KBM-7 (cell line): Measurements from ENCODE around the gene PKMYT1.

Experiments
- DNase-seq: peaks from one replicate; pipeline ENCODE4 v3.0.0-alpha.2; 2015
- in situ Hi-C: fragments of 300-500 bp; cut with MboI; formaldehyde crosslinking; loops from 2 replicates; pipeline ENCODE4 v1.14.3; 2020; ENCODE audit warnings: low sequenced_read_pairs, low pct_unique_long_range_greater_than_20kb, mixed read lengths

Gene PKMYT1

DNA sequence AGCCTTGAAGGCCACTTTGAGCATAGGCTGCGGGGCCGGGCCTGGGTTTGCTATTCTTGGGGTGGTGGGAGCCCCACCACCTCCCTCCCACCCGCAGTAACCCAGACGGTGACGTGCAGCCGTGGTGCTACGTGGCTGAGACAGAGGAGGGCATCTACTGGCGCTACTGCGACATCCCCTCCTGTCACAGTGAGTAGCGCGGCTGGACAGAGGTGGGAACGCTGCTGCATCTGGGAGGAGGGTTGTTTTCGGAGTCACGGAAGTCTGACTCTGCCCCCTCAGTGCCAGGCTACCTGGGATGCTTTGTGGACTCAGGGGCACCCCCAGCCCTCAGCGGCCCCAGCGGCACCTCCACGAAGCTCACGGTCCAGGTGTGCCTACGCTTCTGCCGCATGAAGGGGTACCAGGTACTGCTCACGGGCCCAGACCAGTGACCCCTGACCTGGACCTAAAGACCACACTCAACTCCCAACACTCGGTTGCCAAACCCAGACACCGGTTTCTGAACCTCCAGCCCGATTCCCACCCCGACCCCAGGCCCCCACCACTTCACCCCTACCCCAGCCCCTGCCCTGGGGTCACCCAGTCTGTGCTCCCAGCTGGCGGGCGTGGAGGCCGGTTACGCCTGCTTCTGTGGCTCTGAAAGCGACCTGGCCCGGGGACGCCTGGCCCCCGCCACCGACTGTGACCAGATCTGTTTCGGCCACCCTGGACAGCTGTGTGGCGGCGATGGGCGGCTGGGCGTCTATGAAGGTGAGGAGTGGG lies 14.0 kb downstream of the PKMYT1 start:
- in situ Hi-C loops, result no loop called here
- no peak for DNase-seq

DNA sequence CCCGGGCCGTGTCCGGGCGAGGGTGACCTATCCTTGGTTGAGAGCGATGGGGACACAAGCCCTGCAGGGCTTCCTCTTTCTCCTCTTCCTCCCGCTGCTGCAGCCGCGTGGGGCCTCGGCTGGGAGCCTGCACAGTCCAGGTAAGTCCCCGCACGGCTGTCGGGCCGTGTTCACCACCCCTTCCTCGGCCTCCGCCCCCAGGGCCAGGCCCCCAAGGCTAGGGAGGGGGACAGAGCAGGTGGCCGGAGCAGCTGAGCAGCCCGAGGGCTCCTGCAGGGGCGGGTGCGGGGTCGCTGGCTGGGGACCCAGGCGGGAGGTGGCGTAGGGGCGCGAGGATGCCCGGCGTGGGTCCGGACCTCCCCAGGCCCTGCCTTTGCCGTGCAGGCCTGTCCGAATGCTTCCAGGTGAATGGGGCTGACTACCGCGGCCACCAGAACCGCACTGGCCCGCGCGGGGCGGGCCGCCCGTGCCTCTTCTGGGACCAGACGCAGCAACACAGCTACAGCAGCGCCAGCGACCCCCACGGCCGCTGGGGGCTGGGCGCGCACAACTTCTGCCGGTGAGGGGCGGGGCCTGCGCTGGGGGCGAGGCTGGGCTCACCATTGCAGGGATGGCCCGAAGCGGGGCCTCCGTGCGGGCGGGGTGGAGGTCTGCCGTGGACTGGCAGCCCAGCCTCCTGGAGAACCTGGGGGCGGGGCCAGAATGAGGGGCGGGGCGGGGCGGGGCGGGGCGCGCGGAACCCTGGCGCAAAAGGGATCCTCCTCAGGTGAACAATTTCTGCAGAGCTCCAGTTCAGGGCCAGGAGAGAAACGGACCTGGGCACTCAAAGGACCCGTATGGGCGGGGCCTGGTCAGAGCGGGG lies 15.5 kb downstream of the PKMYT1 start:
- in situ Hi-C loops, result no loop called here
- peak; percentile 85 for DNase-seq

DNA sequence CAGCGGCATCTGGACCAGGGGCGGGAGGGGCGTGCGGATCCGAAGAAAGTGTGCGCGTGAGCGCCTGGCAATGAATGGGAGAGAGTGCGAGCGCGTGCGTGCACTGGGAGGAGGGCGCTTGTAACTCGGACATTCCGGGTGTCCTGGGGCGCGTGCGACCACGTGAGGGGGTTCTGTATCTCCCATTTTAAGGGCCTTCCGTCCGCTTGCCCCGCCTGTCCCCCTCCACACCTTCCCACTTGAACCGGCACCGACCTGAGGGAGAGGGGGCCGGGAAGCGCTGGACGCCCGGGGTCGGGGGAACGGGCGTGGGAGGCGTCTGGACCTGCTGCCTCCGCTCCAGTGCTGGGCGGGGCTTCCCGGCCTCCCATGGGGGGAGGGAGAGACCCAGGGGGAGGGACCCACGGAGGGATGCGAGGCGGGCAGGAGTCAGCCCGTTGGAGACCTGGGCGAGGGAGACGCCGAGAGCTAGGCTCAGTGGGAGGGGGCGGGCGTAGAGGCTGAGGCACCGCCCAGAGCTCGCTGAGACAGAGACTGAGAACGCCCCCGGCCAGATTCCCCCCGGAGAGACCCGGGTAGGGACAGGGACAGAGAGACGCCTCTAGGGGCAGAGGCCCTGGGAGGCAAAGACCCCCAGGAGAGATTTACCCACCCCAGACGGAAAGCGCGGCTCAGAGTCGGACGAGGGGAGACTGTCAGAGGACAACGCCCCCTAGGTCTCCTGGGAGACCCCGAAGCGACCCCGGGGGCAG lies 16.3 kb downstream of the PKMYT1 start, which contains the start of gene KREMEN2:
KREMEN2 (plus strand) TSS at position 553 of the 752 bp plus-strand sequence. CDS start 246 bp downstream, outside the sequence.
- DNase-seq, result peak; percentile 86
- in situ Hi-C loops, result no loop called here

DNA sequence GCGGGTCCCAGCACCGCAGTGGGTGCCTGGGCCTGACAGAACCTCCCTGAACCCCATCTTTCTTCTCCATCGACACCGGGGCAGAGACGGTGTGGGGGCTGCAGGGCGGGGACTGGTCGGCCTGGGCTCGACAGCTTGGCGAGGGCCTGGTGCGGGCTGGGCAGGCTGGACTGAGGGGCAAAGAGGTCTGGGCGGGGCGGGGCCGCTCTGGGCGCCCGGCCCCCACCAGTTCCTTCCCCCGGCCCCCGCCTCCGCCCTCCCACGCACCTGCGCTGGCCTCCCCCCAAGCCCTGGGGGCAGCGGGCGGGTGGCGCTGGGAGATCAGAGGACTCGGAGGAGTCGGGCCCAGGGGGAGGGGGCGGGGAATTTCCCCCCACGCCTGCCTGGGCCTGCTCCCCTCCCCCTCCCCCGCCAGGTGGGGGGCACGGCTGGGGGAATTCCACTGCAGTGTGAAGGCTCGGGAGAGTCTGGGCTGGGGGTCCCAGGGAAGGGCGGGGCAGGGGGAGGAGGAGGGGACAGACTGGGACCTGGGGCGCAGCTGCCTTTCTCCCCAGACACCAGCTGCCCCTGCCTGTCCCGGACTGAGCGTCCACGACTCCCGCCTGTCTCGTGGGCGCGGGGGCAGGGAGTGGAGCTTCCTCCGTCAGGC lies 17.0 kb downstream of the PKMYT1 start:
- in situ Hi-C loops, result no loop called here
- no peak for DNase-seq

DNA sequence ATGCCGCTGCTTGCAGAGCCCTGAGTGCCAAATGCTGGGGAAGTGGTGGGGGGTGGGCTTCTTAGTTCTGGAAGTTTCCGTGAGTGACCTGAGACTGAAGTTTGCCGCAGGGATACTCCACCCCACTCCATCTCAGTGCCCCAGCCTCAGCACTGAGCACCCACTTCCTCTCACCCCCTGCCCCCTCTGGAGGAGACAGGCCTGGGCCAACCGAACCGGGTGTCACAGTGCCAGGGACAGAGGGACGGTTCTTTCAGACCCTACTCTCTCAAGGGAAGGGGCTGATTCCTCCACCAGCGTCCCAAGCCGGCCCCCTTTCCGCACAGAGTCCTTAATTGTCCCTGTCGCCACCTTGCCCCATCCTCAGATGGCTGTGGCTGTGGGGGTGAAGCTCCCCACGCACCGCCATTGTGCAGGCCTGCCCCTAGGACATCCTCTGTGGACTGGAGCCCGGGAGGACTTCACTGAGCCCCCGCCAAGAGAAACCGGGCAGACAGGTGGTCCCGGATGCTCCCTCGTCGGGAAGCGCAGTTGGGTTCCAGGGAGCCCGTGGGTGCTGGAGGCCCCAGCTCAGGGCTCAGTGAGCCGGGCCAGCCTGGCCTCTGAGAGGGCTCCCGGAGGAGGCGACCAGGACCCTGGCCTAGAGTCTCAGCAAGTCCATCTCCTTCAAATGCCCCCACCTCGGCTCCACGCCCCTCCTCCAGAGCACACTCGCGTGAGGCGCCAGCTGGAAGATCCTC lies 17.7 kb downstream of the PKMYT1 start:
- in situ Hi-C loops, result no loop called here
- no peak for DNase-seq

DNA sequence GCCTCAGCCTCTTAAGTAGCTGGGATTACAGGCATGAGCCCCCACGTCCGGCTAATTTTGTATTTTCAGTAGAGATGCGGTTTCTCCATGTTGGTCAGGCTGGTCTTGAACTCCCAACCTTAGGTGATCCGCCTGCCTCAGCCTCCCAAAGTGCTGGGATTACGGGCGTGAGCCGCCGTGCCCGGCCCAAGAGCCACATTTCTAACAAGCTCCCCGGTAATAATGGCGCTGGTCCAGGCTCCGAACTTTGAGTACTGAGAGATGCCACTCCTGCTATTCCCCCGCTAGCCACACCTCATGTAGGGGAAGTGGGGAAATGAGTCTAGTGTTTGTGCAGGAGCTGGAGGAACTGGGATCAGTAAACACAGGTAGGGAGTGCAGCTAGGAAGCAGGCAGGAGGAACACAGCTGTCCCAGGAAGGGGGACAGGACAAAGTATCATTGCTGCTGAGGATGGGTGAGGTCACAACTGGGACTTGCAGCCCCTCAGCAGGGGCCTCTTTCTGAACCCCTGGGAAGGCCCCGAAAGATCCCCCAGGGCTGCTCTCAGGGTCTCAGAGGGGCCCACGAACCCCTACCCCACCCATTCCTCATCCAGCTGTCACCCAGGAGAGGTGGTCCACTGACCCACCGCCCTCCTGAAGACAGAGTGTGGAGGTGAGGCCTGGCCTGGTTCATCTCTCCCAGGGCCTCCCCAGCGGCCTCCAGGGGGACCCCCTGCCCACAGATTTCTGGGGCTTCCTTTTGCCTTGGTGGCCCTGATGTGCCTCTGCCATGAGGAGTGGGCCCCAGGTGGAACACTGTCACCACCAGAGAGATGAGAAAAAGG lies 19.8 kb downstream of the PKMYT1 start:
- in situ Hi-C loops, result no loop called here
- DNase-seq, result no peak

DNA sequence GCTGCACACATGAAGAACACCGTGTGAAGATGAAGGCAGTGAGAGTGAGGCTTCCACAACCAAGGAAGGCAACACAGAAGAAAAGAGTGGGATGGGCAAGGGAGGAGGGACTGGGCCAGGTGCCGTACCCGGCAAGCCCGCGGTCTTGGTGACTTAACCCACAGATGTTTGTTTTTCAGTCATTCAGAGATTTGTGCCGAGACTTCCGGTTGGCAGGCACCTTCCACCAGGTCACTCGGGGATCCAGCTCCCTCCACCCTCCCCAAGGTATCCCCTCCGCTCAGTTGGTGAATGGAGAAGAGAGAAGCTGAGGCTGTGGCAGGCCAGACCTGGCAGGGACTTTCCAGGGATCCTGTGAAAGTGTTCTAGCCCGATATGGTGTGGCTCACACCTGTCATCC lies 21.0 kb downstream of the PKMYT1 start:
- no peak for DNase-seq
- in situ Hi-C loops, result no loop called here

DNA sequence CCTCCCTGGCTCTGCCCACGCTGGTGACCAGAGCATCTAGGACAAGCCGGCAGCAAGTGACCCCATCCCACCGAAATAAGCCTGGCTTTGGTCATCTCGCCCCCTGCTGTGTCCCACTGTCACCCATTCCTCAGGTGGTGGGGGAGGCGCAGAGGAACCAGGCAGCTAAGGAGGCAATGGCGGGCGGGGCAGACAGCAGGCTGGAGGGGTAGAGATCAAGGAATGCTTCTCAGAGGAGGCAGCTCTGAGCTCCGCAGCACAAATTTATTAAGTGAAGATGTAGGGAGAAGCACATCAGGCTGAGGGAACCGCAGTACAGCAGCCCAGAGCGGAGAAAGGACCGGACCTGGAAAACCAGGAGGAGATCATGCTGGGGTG lies 23.7 kb downstream of the PKMYT1 start:
- DNase-seq, result no peak
- in situ Hi-C loops, result no loop called here

DNA sequence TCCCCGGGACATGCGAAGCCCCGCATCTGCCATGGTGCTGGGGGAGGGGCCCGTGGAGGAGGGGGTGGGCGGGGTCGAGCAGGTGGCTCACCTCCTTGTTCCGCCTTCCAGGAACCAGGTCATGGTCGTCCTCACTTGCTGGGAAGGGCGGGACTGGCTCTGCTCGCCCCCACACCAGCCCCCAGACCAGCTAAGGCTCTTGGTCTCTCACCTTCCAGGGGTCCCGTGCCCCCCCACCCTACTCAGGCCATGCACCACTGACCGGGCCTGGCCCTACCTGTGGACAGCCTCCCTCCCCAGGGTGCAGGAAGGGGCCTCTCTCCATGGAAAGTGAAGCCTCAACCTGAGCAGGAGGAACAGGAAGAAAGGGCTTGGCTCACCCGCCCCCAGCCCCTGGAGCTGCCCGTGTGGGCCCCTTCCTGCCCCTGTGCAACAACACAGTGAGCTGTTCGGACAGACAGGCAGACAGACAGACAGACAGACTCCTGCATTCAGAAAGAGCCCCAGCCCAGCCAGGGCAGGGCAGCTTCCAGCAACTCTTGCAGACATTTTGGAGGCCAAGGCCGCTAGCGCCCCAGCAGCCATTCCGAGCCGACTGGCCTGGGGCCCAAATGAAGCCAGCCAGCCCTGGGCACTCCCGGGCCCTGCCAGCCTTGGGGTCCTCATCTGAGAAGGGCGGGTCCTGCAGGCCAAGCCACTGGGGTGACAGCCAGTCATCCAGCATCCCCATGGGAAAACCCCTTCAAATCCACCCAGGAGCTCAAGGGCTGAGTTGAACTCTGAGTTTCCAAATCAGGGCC lies 24.3 kb downstream of the PKMYT1 start:
- in situ Hi-C loops, result no loop called here
- peak; percentile 60 for DNase-seq

DNA sequence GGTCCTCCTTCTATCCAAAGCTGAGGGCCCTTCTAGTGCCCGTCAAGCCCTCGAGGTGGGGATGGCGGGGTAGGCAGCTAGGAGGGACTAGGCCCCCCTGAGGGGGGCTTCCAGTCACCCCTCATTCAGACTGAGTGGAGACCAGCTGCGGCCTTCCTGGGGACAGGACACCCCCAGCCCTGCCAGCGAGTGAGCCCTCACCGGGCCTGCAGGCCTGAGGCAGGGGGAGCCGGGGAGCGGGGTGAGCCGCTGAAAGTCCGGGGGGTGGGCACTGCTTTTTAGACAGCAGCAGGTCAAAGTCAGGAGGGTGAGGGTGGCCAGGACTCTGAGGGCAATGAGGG lies 24.8 kb downstream of the PKMYT1 start:
- no peak for DNase-seq

DNA sequence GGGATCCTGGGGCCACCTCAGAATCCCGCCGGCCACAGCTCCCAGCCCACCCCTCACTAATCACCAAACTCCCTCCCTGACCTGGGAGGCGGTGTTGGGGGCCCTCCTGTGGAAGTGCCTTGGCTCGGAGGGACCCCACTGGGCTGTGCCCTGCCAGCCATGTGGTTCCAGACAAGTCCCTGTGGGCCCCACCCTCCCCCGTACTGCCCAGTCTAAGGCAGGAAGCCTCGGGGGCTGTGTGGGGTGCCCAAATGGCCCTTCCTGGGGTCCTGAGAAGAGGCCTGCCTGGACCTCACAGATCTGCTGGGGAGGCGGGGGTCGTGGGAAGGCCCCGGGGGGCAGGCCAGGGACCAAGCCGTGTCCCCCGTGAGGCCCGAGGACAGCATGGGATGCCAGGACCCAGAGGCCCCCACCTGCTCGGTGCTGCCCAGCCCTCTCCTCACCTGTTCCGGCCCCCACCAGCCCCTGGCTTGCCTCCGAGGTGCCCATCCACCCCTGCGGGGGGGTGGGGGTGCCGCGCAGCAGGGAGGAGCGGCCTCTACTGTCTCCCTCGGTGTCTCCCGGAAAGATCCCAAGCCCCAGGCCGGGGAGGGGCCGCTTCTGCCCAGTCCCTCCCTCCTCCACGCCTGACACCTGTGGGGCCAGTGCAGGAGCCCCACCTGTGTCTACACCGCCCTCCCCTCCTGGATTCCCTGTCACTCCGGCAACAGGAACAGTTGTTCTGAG lies 25.4 kb downstream of the PKMYT1 start:
- in situ Hi-C loops, result no loop called here
- no peak for DNase-seq

More for the DNA sequence above, 24.8 kb downstream of the PKMYT1 start:
- in situ Hi-C loops, result no loop called here

DNA sequence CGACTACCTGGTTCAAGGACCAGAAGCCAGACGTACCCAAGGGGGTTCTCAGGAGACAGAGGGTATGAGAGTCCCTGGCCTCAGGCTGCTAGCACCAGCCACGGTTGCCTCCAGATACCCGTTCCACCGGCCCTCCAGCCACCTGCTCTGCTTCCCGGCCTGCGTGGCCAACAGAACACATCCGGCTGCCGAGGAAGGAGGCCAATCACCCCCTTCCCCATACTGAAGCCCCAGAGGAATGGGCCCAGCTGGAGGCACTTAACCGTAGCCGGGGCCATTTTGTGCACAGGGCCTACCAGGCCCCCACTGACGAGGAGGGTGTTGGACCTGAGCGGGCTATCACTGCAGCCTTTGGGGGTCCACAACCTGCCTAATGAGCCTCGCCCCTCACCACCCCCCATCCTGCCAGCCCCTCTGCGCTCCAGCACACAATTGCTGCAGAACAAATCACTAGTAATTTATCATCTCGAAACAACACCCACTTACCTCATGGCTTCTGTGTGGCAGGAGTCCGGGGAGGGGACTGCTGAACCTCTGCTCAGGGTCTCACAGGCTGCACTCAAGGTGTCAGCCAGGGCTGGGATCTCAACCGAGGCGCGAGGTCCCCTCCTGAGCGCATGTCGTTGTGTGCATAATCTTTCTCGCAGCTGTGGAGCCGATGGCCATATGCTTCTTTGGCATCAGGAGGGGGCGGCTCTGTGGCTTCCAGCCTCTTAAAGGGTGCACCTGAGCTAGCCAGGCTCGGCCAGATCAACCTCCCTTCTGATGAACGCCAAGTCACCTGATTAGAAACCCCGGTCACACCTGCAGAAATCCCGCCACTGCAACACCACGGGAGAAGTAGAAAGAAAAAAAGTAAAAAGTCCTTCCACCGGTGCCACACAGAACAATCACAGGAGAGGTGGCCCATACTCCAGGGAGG lies 26.3 kb downstream of the PKMYT1 start:
- in situ Hi-C loops, result no loop called here
- DNase-seq, result no peak

DNA sequence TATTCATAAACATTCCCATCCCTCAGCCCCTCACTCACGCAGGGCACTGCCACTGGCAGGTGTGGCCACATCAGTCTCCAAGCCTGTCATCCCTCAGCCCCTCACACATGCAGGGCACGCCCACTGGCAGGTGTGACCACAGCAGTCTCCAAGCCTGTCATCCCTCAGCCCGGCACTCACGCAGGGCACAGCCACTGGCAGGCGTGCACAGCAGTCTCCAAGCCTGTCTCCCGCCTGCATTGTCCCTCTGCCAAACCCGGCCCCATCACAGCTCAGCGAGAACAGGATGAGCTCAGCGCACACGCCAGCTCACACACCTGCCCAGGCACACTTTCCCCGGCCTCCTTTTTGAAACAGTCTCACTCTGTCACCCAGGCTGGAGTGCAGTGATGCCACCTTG lies 27.6 kb downstream of the PKMYT1 start:
- no peak for DNase-seq
- in situ Hi-C loops, result no loop called here

DNA sequence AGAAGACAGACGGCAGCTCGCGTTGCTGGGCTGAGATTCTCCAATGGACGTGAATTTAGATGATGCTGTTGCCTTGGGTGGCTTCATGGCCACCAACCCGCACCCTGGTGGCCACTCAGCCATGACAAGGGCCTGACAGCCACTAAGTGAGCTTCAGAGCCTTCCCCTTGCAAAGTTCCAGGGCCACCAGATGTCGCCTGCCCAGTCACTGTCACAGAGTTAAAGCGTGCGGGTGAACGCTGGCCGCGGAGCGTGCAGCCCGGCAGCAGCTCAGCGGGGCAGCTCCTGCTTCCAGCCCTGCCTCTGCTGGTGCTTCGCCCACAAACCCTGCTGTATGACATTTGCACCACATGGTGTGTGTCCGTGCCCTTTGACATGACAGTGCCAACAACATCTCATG lies 29.5 kb downstream of the PKMYT1 start:
- in situ Hi-C loops, result no loop called here
- no peak for DNase-seq

DNA sequence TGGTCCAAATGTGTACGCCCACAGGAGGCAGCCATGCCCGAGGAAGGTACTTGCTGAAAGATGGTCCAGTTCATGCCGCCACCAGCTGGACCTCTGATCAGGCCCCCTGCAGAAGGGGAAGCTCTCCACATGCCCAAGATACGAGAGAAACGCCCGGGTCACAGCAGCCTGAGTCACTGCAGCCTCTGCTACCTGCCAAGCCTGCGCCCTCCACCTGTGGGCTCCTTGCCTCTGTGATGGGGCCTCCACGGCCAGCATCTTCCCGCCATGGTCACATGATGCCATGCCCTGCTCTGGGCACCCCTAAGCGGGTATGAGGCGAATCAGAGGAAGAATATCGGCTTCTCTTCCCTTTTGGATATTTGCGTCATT lies 29.9 kb downstream of the PKMYT1 start:
- no peak for DNase-seq
- in situ Hi-C loops, result no loop called here
